Vagina (tissue), 2 donors: ENCODE measurements around the gene IPP.

Experiments
- CTCF ChIP-seq, 3 experiments: fragments of 450-650 bp in 2 of 3; fragments of 200-600 bp in 1 of 3; sonication (generic) in 1 of 3; IDR thresholded peaks; one replicate each; pipeline ENCODE4 v1.5.1; 2017 to 2019; ENCODE audit warnings: antibody characterized with exemption in 3 of 3, mild to moderate bottlenecking in 2 of 3, moderate library complexity in 2 of 3
- POLR2A ChIP-seq, 2 donors: fragments of 450-650 bp; IDR thresholded peaks; one replicate each; pipeline ENCODE4 v1.6.1; 2017; ENCODE audit warnings: antibody characterized with exemption in 2 of 2, mild to moderate bottlenecking in 2 of 2, moderate library complexity in 2 of 2

DNA sequence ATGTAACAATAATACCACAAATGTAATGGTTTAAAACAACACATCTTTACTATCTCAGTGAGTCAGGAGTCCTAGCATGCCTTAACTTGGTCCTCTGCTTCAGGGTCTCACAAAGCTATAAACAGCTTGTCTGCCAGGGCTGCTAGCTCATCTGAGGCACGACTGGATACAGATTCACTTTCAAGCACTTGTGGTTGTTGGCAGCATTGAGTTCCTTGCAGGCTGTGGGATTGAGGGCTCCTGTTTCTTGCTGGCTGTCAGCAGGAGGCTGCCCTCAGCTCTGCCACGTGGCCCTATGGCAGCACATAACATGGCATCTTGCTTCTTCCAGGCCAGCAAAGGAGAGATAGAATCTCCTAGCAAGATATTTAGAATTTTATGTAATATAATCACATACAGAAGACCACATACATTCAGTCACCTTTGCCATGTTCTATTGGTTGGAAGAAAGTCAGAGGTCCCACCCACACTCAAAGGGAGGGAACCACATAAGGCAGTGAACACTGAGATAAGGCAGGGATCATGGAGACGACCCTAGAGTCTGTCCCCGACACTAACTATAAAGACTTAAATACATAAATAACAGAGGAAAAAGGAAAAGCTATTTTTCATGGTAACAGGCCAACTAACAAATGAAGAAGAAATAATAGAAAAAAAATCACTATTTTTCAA is 18.9 kb upstream of the IPP start:
- TF ChIP-seq CTCF (IDR thresholded peaks at IDR 0.05) = no peak
- TF ChIP-seq POLR2A (IDR thresholded peaks at IDR 0.05) = no peak
